Cardiac muscle cell (in vitro differentiated cells and primary cell): ENCODE measurements around the gene CYP2J2. TPM values are rescaled to one million over a fixed set of nuclear protein-coding genes. Genes with fewer than 3 reads are reported as not detected.
"Not testable (repeated sequence)": the region's sequence is repeated elsewhere in the genome, so short reads cannot be mapped to it uniquely, and the experiment has no call there.

Source experiments
- DNase-seq, 2 donors: peaks; one replicate each; pipeline versions ENCODE4 v3.0.0 to v3.0.0-alpha.2; 2010 to 2017; ENCODE audit warnings: low read depth in 1 of 2, low spot score in 1 of 2
- H3K27ac ChIP-seq: fragments of 200-600 bp; sonication (generic); 2 replicates; pipeline ENCODE4 v1.5.1; 2016
- H3K27me3 ChIP-seq: fragments of 200-600 bp; sonication (generic); 2 replicates; pipeline ENCODE4 v1.6.0; 2016; ENCODE audit warnings: control low read depth
- H3K36me3 ChIP-seq: fragments of 200-600 bp; sonication (generic); 2 replicates; pipeline ENCODE4 v1.5.1; 2016; ENCODE audit warnings: control low read depth
- H3K4me1 ChIP-seq: fragments of 200-600 bp; sonication (generic); 2 replicates; pipeline ENCODE4 v1.8.1; 2017; ENCODE audit warnings: low read depth, mild to moderate bottlenecking, mixed run types
- H3K4me3 ChIP-seq: fragments of 200-600 bp; sonication (generic); 2 replicates; pipeline ENCODE4 v1.5.1; 2016; ENCODE audit warnings: mild to moderate bottlenecking
- H3K9me3 ChIP-seq: fragments of 200-600 bp; sonication (generic); 2 replicates; pipeline ENCODE4 v1.5.1; 2017; ENCODE audit warnings: low read depth, mild to moderate bottlenecking, control low read depth
- CTCF ChIP-seq: IDR thresholded peaks from 2 replicates; pipeline ENCODE4 v1.5.1; 2012; ENCODE audit warnings: low read depth, mild to moderate bottlenecking, low read length
- polyA plus RNA-seq: library from polyadenylated mRNA; unstranded; fragments of >200 nt; fragmentation: Nextera tagmentation; extraction: Ambion mirVana; gene quantifications from 2 replicates; pipeline ENCODE4 v1.2.1, GENCODE V29; 2016
- total RNA-seq: library from RNA; depleted of rRNA; stranded (reverse); fragments of >200 nt; gene quantifications from 2 replicates; pipeline ENCODE4 v1.2.3, GENCODE V29; 2016

CYP2J2 gene
- total and polyA plus RNA-seq, 2 experiments from 2014 or later: 3.4 to 7.6 TPM

- H3K4me1 ChIP-seq: peaks cover 10% of the 10 kb centered on the region
- H3K9me3 ChIP-seq: no peaks in the 10 kb centered on the region
- H3K36me3 ChIP-seq: no peaks in the 10 kb centered on the region
- no peak overlapping the region for H3K4me3 ChIP-seq
- peaks cover 3% of the 10 kb centered on the region for H3K27me3 ChIP-seq
- DNase-seq: no peak
- TF ChIP-seq CTCF: no peak
- H3K27ac ChIP-seq: no peak overlapping the region
Observed at GRCh38 chr1:59917026-59917784, 9.4 kb downstream of the CYP2J2 start.

- Histone ChIP-seq H3K27ac (no peak overlapping the region), H3K4me1 (peaks cover 10% of the 10 kb centered on the region), H3K9me3 (no peaks in the 10 kb centered on the region), H3K27me3 (peaks cover 3% of the 10 kb centered on the region), H3K4me3 (no peak overlapping the region), H3K36me3 (no peaks in the 10 kb centered on the region)
- TF ChIP-seq CTCF: no peak
- no peak for DNase-seq
Observed at GRCh38 chr1:59915516-59915915, 11.1 kb downstream of the CYP2J2 start.

GRCh38 chr1:59914791-59915286 lies 11.7 kb downstream of the CYP2J2 start:
- H3K4me1 ChIP-seq, H3K36me3 ChIP-seq, H3K4me3 ChIP-seq, H3K9me3 ChIP-seq, DNase-seq, H3K27me3 ChIP-seq, H3K27ac ChIP-seq: not testable (repeated sequence)

- no peak for TF ChIP-seq CTCF
- H3K4me3 ChIP-seq: no peak overlapping the region
Observed at GRCh38 chr1:59908682-59909081, 17.9 kb downstream of the CYP2J2 start.

GRCh38 chr1:59908084-59908483 lies 18.5 kb downstream of the CYP2J2 start:
- Histone ChIP-seq H3K27me3 (no peaks in the 10 kb centered on the region), H3K4me3 (no peak overlapping the region), H3K4me1 (peaks cover 10% of the 10 kb centered on the region), H3K36me3 (no peaks in the 10 kb centered on the region), H3K27ac (no peak overlapping the region), H3K9me3 (no peaks in the 10 kb centered on the region)
- DNase-seq: no peak
- no peak for TF ChIP-seq CTCF

More at GRCh38 chr1:59908682-59909081, 17.9 kb downstream of the CYP2J2 start:
- Histone ChIP-seq H3K27ac (no peak overlapping the region), H3K4me1 (peaks cover 10% of the 10 kb centered on the region), H3K9me3 (no peaks in the 10 kb centered on the region), H3K36me3 (no peaks in the 10 kb centered on the region), H3K27me3 (no peaks in the 10 kb centered on the region)
- no peak for DNase-seq

- H3K27ac ChIP-seq: no peak overlapping the region
- H3K4me3 ChIP-seq: no peak overlapping the region
- no peaks in the 10 kb centered on the region for H3K36me3 ChIP-seq
- H3K27me3 ChIP-seq: no peaks in the 10 kb centered on the region
- no peak for DNase-seq
- H3K4me1 ChIP-seq: peaks cover 10% of the 10 kb centered on the region
- no peak for TF ChIP-seq CTCF
- no peaks in the 10 kb centered on the region for H3K9me3 ChIP-seq
Observed at GRCh38 chr1:59906931-59907330, 19.6 kb downstream of the CYP2J2 start.
